22Rv1 (cell line): Measurements from ENCODE around the gene FILIP1L.

ENCODE experiments used
- CTCF ChIP-seq: fragments of 450-650 bp; IDR thresholded peaks from 2 replicates; pipeline ENCODE4 v1.5.1; 2017; ENCODE audit warnings: mild to moderate bottlenecking
- ZFX ChIP-seq: fragments of 450-650 bp; IDR thresholded peaks from 2 replicates; pipeline ENCODE4 v1.6.1; 2017; ENCODE audit warnings: antibody characterized with exemption, borderline replicate concordance

- TF ChIP-seq CTCF (no peak), ZFX (no peak)
These were observed 68.6 kb downstream of the FILIP1L start for GRCh38 chr3:100045696-100046095.
